Neutrophil (primary cell): ENCODE results near the gene SEMA3C.

Source experiments
- H3K27ac ChIP-seq: fragments of 200-600 bp; sonication (generic); 2 replicates; pipeline ENCODE4 v1.5.1; 2016; ENCODE audit warnings: mild to moderate bottlenecking, moderate library complexity
- H3K27me3 ChIP-seq: fragments of 200-600 bp; sonication (generic); 2 replicates; pipeline ENCODE4 v1.6.0; 2016; ENCODE audit warnings: mild to moderate bottlenecking
- H3K36me3 ChIP-seq: fragments of 200-600 bp; sonication (generic); 2 replicates; pipeline ENCODE4 v1.5.1; 2017
- H3K4me1 ChIP-seq, 2 experiments: fragments of 200-600 bp in 1 of 2; sonication (generic) in 1 of 2; 1 replicate in 1 of 2; 2 replicates in 1 of 2; pipeline versions ENCODE4 v1.5.1 to v1.6.1; 2013 to 2016; ENCODE audit warnings: low read depth in 1 of 2, low read length in 1 of 2, mild to moderate bottlenecking in 1 of 2, moderate library complexity in 1 of 2; ENCODE audit not compliant: control insufficient read depth in 1 of 2, insufficient read depth in 1 of 2
- H3K4me3 ChIP-seq, 2 experiments: fragments of 200-600 bp in 1 of 2; sonication (generic) in 1 of 2; 1 replicate in 1 of 2; 2 replicates in 1 of 2; pipeline ENCODE4 v1.5.1; 2013 to 2016; ENCODE audit warnings: low read depth in 1 of 2, low read length in 1 of 2, mild to moderate bottlenecking in 1 of 2, moderate library complexity in 1 of 2
- H3K9me3 ChIP-seq: fragments of 200-600 bp; sonication (generic); 2 replicates; pipeline ENCODE4 v1.5.1; 2016
- CTCF ChIP-seq: fragments of 200-600 bp; sonication (generic); IDR thresholded peaks from 2 replicates; pipeline ENCODE4 v1.5.1; 2016; ENCODE audit warnings: antibody characterized with exemption

SEMA3C gene

GRCh38 chr7:80910228-80910627 is 8.6 kb downstream of the SEMA3C start:
- H3K36me3 ChIP-seq, result no peaks in the 10 kb centered on the region
- peaks cover 9% of the 10 kb centered on the region for H3K27me3 ChIP-seq

GRCh38 chr7:80908360-80908797 is 10.5 kb downstream of the SEMA3C start:
- Histone ChIP-seq H3K4me1 (no peaks in the 10 kb centered on the region), H3K9me3 (no peaks in the 10 kb centered on the region), H3K27ac (no peak overlapping the region), H3K4me3 (no peak overlapping the region), H3K36me3 (no peaks in the 10 kb centered on the region), H3K27me3 (no peaks in the 10 kb centered on the region)
- TF ChIP-seq CTCF, result no peak

More at GRCh38 chr7:80910228-80910627, 8.6 kb downstream of the SEMA3C start:
- no peak for TF ChIP-seq CTCF
- Histone ChIP-seq H3K4me1 (no peaks in the 10 kb centered on the region), H3K4me3 (no peak overlapping the region), H3K27ac (no peak overlapping the region), H3K9me3 (no peaks in the 10 kb centered on the region)

- no peak overlapping the region for H3K27ac ChIP-seq
- H3K4me1 ChIP-seq, result no peaks in the 10 kb centered on the region
- no peaks in the 10 kb centered on the region for H3K27me3 ChIP-seq
- TF ChIP-seq CTCF, result no peak
- H3K36me3 ChIP-seq, result no peaks in the 10 kb centered on the region
- H3K4me3 ChIP-seq, result no peak overlapping the region
- no peaks in the 10 kb centered on the region for H3K9me3 ChIP-seq
These were observed 11.2 kb downstream of the SEMA3C start for GRCh38 chr7:80907612-80908011.

- H3K9me3 ChIP-seq, result no peaks in the 10 kb centered on the region
- H3K4me1 ChIP-seq, result no peaks in the 10 kb centered on the region
- no peak overlapping the region for H3K27ac ChIP-seq
- no peaks in the 10 kb centered on the region for H3K36me3 ChIP-seq
- TF ChIP-seq CTCF, result no peak
- no peaks in the 10 kb centered on the region for H3K27me3 ChIP-seq
- no peak overlapping the region for H3K4me3 ChIP-seq
These were observed 11.7 kb downstream of the SEMA3C start for GRCh38 chr7:80907141-80907601.

- Histone ChIP-seq H3K9me3 (no peaks in the 10 kb centered on the region), H3K36me3 (no peaks in the 10 kb centered on the region), H3K27ac (no peak overlapping the region), H3K27me3 (no peaks in the 10 kb centered on the region), H3K4me3 (no peak overlapping the region), H3K4me1 (no peaks in the 10 kb centered on the region)
- no peak for TF ChIP-seq CTCF
These were observed 13.5 kb downstream of the SEMA3C start for GRCh38 chr7:80905334-80905733.
